Testis (tissue), 2 donors: ENCODE measurements around the gene MEOX1.

Source experiments
- CTCF ChIP-seq, 3 experiments: fragments of 450-650 bp in 2 of 3; fragments of 200-600 bp in 1 of 3; sonication (generic) in 1 of 3; IDR thresholded peaks; one replicate each; pipeline ENCODE4 v1.5.1; 2016 to 2019; ENCODE audit warnings: antibody characterized with exemption in 3 of 3, mild to moderate bottlenecking in 2 of 3, moderate library complexity in 1 of 3
- POLR2A ChIP-seq: fragments of 450-650 bp; IDR thresholded peaks from one replicate; pipeline ENCODE4 v1.6.1; 2017; ENCODE audit warnings: antibody characterized with exemption, mild to moderate bottlenecking, moderate library complexity

GRCh38 chr17:43636426-43636825 lies 25.3 kb downstream of the MEOX1 start:
- TF ChIP-seq CTCF (IDR thresholded peaks at IDR 0.05) (no peak), POLR2A (no peak)
